Measurements from ENCODE around the gene ASTN2.

The ASTN2 gene

DNA sequence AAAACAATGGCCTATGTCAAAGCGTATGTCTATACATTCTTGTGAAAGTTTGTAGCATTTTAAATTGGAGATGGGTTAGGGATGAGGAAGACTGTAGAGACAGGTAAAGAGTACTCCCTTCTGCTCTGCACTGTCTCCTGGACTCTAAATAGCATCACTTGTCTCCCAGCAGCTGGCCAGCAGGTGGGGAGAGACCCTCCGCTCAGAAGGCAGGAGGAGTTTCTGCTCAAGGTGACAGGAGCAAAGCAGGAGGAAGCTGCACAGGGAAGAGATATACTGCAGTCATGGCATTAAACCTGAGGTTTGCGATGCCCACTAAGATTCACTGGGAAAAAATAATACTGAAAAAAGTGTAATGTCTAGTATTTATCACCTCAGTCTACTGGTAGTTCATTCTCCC is 10.7 kb upstream of the ASTN2 start:
- Histone ChIP-seq H3K4me2 (no peak overlapping the region), H3K79me2 (ENCODE audit: insufficient read depth, low read depth) (no peaks in the 10 kb centered on the region), H4K20me1 (ENCODE audit: insufficient read depth) (no peaks in the 10 kb centered on the region), H3K27me3 (ENCODE audit: insufficient read depth, low read depth) (no peaks in the 10 kb centered on the region), H3K36me3 (ENCODE audit: insufficient read depth) (no peaks in the 10 kb centered on the region), H3K4me3 (IDR thresholded peaks at IDR 0.05; ENCODE audit: insufficient read depth, low read depth, low read length) (no peak overlapping the region), H3K27ac (no peak overlapping the region), H3K9ac (no peak overlapping the region), H3K4me1 (ENCODE audit: low read depth, poor library complexity, severe bottlenecking) (no peaks in the 10 kb centered on the region), H2AFZ (ENCODE audit: low read depth) (no peak overlapping the region)
- no peak for TF ChIP-seq CTCF (conservative IDR thresholded peaks at IDR 0.05; ENCODE audit: low read depth, low read length)

DNA sequence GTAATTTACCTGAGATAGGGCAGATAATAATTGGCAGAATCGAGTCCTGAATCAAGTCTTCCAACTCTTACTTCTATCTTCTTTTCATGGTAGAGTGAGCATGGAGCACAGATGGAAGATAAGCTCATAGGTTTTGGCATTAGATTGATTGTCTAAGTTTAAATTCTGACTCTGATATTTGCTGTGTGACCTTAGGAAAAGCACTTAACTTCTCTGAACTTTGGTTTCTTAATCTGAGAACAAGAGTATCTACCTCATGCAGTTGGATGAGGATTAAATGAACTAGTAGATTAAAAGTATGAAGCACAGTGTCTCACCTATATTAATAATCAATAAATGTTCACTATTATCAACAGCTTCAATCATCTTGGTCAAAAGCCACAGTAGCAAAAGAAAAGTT is 9.4 kb upstream of the ASTN2 start:
- Histone ChIP-seq H3K4me2 (no peak overlapping the region), H3K4me3 (IDR thresholded peaks at IDR 0.05; ENCODE audit: insufficient read depth, low read depth, low read length) (no peak overlapping the region), H3K27me3 (ENCODE audit: insufficient read depth, low read depth) (no peaks in the 10 kb centered on the region), H4K20me1 (ENCODE audit: insufficient read depth) (no peaks in the 10 kb centered on the region), H3K36me3 (ENCODE audit: insufficient read depth) (no peaks in the 10 kb centered on the region), H2AFZ (ENCODE audit: low read depth) (no peak overlapping the region), H3K27ac (no peak overlapping the region), H3K79me2 (ENCODE audit: insufficient read depth, low read depth) (no peaks in the 10 kb centered on the region), H3K4me1 (ENCODE audit: low read depth, poor library complexity, severe bottlenecking) (no peaks in the 10 kb centered on the region), H3K9ac (no peak overlapping the region)
- no peak for TF ChIP-seq CTCF (conservative IDR thresholded peaks at IDR 0.05; ENCODE audit: low read depth, low read length)

- Histone ChIP-seq H3K9ac (no peak overlapping the region), H3K36me3 (ENCODE audit: insufficient read depth) (no peaks in the 10 kb centered on the region), H4K20me1 (ENCODE audit: insufficient read depth) (no peaks in the 10 kb centered on the region), H3K4me3 (IDR thresholded peaks at IDR 0.05; ENCODE audit: insufficient read depth, low read depth, low read length) (no peak overlapping the region), H3K79me2 (ENCODE audit: insufficient read depth, low read depth) (no peaks in the 10 kb centered on the region), H2AFZ (ENCODE audit: low read depth) (no peak overlapping the region), H3K27ac (no peak overlapping the region), H3K4me2 (no peak overlapping the region), H3K27me3 (ENCODE audit: insufficient read depth, low read depth) (no peaks in the 10 kb centered on the region), H3K4me1 (ENCODE audit: low read depth, poor library complexity, severe bottlenecking) (no peaks in the 10 kb centered on the region)
- no peak for TF ChIP-seq CTCF (conservative IDR thresholded peaks at IDR 0.05; ENCODE audit: low read depth, low read length)
Measured at GRCh38 chr9:117418111-117418510, 3.3 kb upstream of the ASTN2 start.

- Histone ChIP-seq H3K4me3 (IDR thresholded peaks at IDR 0.05; ENCODE audit: insufficient read depth, low read depth, low read length) (no peak overlapping the region), H3K36me3 (ENCODE audit: insufficient read depth) (no peaks in the 10 kb centered on the region), H3K27ac (no peak overlapping the region), H3K27me3 (ENCODE audit: insufficient read depth, low read depth) (no peaks in the 10 kb centered on the region), H4K20me1 (ENCODE audit: insufficient read depth) (no peaks in the 10 kb centered on the region), H3K9ac (no peak overlapping the region), H3K4me2 (no peak overlapping the region), H3K4me1 (ENCODE audit: low read depth, poor library complexity, severe bottlenecking) (no peaks in the 10 kb centered on the region), H2AFZ (ENCODE audit: low read depth) (no peak overlapping the region), H3K79me2 (ENCODE audit: insufficient read depth, low read depth) (no peaks in the 10 kb centered on the region)
- TF ChIP-seq CTCF (conservative IDR thresholded peaks at IDR 0.05; ENCODE audit: low read depth, low read length), result no peak
Measured at GRCh38 chr9:117416856-117417255, 2.0 kb upstream of the ASTN2 start.
